Naive thymus-derived CD4-positive, alpha-beta T cell (primary cell): ENCODE data around the gene TMEM88. TPM values are rescaled to one million over a fixed set of nuclear protein-coding genes. Genes with fewer than 3 reads are reported as not detected.

ENCODE experiments used
- ATAC-seq: fragments of 150-1000 bp; cut with Tn5 transposase; 2 replicates; pipeline ENCODE4 v1.10.0; 2021; ENCODE audit warnings: mild to moderate bottlenecking, moderate library complexity
- CTCF ChIA-PET: fragments of 350-600 bp; sonication (Branson Sonifier 250); formaldehyde crosslinking; loops from one replicate; lab custom pipeline; 2021; ENCODE audit warnings: antibody characterized with exemption; lab: Charles Lee
- POLR2A ChIA-PET: fragments of 350-600 bp; sonication (Branson Sonifier 250); formaldehyde crosslinking; loops from one replicate; lab custom pipeline; 2021; ENCODE audit warnings: antibody characterized with exemption, inconsistent platforms; lab: Charles Lee
- DNase-seq, 9 donors: peaks; one replicate each; pipeline versions ENCODE4 v3.0.0 to v3.0.0-alpha.2; 2020 to 2022; ENCODE audit warnings: mixed read lengths in 1 of 9
- H3K27ac ChIP-seq: one replicate; pipeline ENCODE4 v1.7.0; 2013; ENCODE audit warnings: mild to moderate bottlenecking, low read depth, low read length, moderate library complexity
- H3K27me3 ChIP-seq, 2 donors: one replicate each; pipeline ENCODE4 v1.7.0; 2013; ENCODE audit warnings: low read length in 2 of 2, mild to moderate bottlenecking in 2 of 2, moderate library complexity in 2 of 2; ENCODE audit not compliant: control insufficient read depth in 2 of 2, insufficient read depth in 2 of 2
- H3K36me3 ChIP-seq, 3 experiments: 1 replicate in 2 of 3; 2 replicates in 1 of 3; pipeline ENCODE4 v1.7.0; 2013; ENCODE audit warnings: low read length in 3 of 3, mild to moderate bottlenecking in 3 of 3, moderate library complexity in 1 of 3; ENCODE audit not compliant: insufficient read depth in 3 of 3, control insufficient read depth in 2 of 3
- H3K4me1 ChIP-seq, 2 donors: one replicate each; pipeline ENCODE4 v1.7.0; 2013; ENCODE audit warnings: low read length in 2 of 2, mild to moderate bottlenecking in 2 of 2, moderate library complexity in 1 of 2; ENCODE audit not compliant: control insufficient read depth in 2 of 2, insufficient read depth in 2 of 2
- H3K4me3 ChIP-seq: 2 replicates; pipeline ENCODE4 v1.7.0; 2013; ENCODE audit warnings: mild to moderate bottlenecking, low read length
- H3K9me3 ChIP-seq, 3 experiments: 1 replicate in 2 of 3; 2 replicates in 1 of 3; pipeline ENCODE4 v1.7.0; 2013; ENCODE audit warnings: low read length in 3 of 3; ENCODE audit not compliant: control insufficient read depth in 2 of 3
- H3K27ac Mint-ChIP-seq, 9 donors: one replicate each; pipeline ENCODE4 v1.8.0; 2020 to 2022; ENCODE audit warnings: mixed read lengths in 9 of 9, mild to moderate bottlenecking in 8 of 9, moderate library complexity in 5 of 9, inconsistent platforms in 2 of 9
- H3K27me3 Mint-ChIP-seq, 5 donors: one replicate each; pipeline ENCODE4 v1.8.0; 2021 to 2022; ENCODE audit warnings: mixed read lengths in 5 of 5, mild to moderate bottlenecking in 1 of 5
- H3K36me3 Mint-ChIP-seq, 5 donors: one replicate each; pipeline ENCODE4 v1.8.0; 2020 to 2022; ENCODE audit warnings: mixed read lengths in 5 of 5, mild to moderate bottlenecking in 3 of 5, inconsistent platforms in 1 of 5
- H3K4me1 Mint-ChIP-seq, 7 donors: one replicate each; pipeline ENCODE4 v1.8.0; 2020 to 2022; ENCODE audit warnings: mixed read lengths in 7 of 7, mild to moderate bottlenecking in 3 of 7, inconsistent platforms in 1 of 7
- H3K4me3 Mint-ChIP-seq, 10 donors: one replicate each; pipeline ENCODE4 v1.8.0; 2020 to 2022; ENCODE audit warnings: mild to moderate bottlenecking in 10 of 10, mixed read lengths in 10 of 10, moderate library complexity in 6 of 10, inconsistent platforms in 2 of 10
- H3K9me3 Mint-ChIP-seq, 11 donors: one replicate each; pipeline ENCODE4 v1.8.0; 2020 to 2022; ENCODE audit warnings: mixed read lengths in 11 of 11, mild to moderate bottlenecking in 4 of 11, inconsistent platforms in 1 of 11, moderate library complexity in 1 of 11
- intact Hi-C, 2 donors: fragments of 100-400 bp; cut with micrococcal nuclease; formaldehyde crosslinking; loops; one replicate each; pipeline ENCODE4 v1.15.1; 2023
- polyA plus RNA-seq, 2 donors: library from polyadenylated mRNA; unstranded; fragments of 300-500 nt; fragmentation: Illumina TruSeq; gene quantifications; one replicate each; pipeline ENCODE4 v1.2.3, GENCODE V29; 2021
- total RNA-seq, 6 experiments: library from RNA in 5 of 6; stranded (reverse) in 5 of 6; gene quantifications; 1 replicate in 5 of 6; 2 replicates in 1 of 6; pipeline ENCODE4 v1.2.3 and lab custom pipeline; 2021 to 2026

Gene TMEM88
- total and polyA plus RNA-seq, 7 experiments from 2014 or later: 0.70 to 32.7 (median 11.6) TPM; not detected in 2

- POLR2A ChIA-PET: no interaction called here
- intact Hi-C loops: loop anchor here (1.0 to 10.0 kb wide), 9 partner anchors 11 to 235 kb away; partner anchors contain the start of genes KDM6B (in 1 of the 2) and NAA38 (in 1 of the 2)
- H3K27me3 Mint-ChIP-seq: peaks cover 0 to 15% (median 0%) of the 10 kb centered on the region in 5 donors
These were observed 32.7 kb upstream of the TMEM88 start for GRCh38 chr17:7822126-7822525.

GRCh38 chr17:7823581-7824001, 31.3 kb upstream of the TMEM88 start:
- ChIA-PET CTCF (interaction anchor here (0.6 to 2.2 kb wide), 10 partner anchors 9 to 293 kb away, joined by 3 to 8 read pairs (median 4); partner anchors contain the start of genes CYB5D1 and NAA38), POLR2A (interaction anchor here (0.6 kb wide), 1 partner anchor 20 kb away, joined by 3 read pairs; no protein-coding TSS in a partner anchor)
- H3K36me3 Mint-ChIP-seq: no peaks in the 10 kb centered on the region
- H3K27ac ChIP-seq: no peak overlapping the region
- intact Hi-C loops: loop anchor here in 1 of 2 donors (10.0 kb wide), 1 partner anchor 79 kb away; no protein-coding TSS in a partner anchor
- no peaks in the 10 kb centered on the region for H3K4me1 ChIP-seq
- H3K4me3 Mint-ChIP-seq: no peak overlapping the region
- H3K27me3 Mint-ChIP-seq: peaks cover 0 to 23% (median 0%) of the 10 kb centered on the region in 5 donors
- DNase-seq (no peak), ATAC-seq (no peak)
- peaks cover 0 to 5% (median 0%) of the 10 kb centered on the region in 7 donors for H3K4me1 Mint-ChIP-seq
- no peaks in the 10 kb centered on the region for H3K9me3 Mint-ChIP-seq
- no peaks in the 10 kb centered on the region for H3K27me3 ChIP-seq
- peak overlapping the region in 1 of 9 donors; percentile 38 for H3K27ac Mint-ChIP-seq
- H3K36me3 ChIP-seq: no peaks in the 10 kb centered on the region
- H3K4me3 ChIP-seq: no peak overlapping the region
- no peaks in the 10 kb centered on the region for H3K9me3 ChIP-seq

More at GRCh38 chr17:7822126-7822525, 32.7 kb upstream of the TMEM88 start:
- H3K9me3 ChIP-seq: no peaks in the 10 kb centered on the region
- no peaks in the 10 kb centered on the region for H3K36me3 Mint-ChIP-seq
- DNase-seq: no peak
- no peak overlapping the region for H3K27ac ChIP-seq
- peak overlapping the region in 1 of 9 donors; percentile 10 for H3K27ac Mint-ChIP-seq
- no peak for ATAC-seq
- H3K4me1 Mint-ChIP-seq: peaks cover 0 to 5% (median 0%) of the 10 kb centered on the region in 7 donors
- H3K36me3 ChIP-seq: no peaks in the 10 kb centered on the region
- H3K4me1 ChIP-seq: no peaks in the 10 kb centered on the region
- no peak overlapping the region for H3K4me3 ChIP-seq
- H3K4me3 Mint-ChIP-seq: no peak overlapping the region
- H3K27me3 ChIP-seq: no peaks in the 10 kb centered on the region
- CTCF ChIA-PET: interaction anchor here (1.0 to 2.2 kb wide), 5 partner anchors 11 to 219 kb away, joined by 3 to 9 read pairs (median 5); no protein-coding TSS in a partner anchor
- H3K9me3 Mint-ChIP-seq: no peaks in the 10 kb centered on the region

- POLR2A ChIA-PET: interaction anchor here (0.8 to 1.7 kb wide), 3 partner anchors 11 to 161 kb away, joined by 3 to 7 read pairs (median 3); partner anchors contain the start of gene NAA38
- Mint-ChIP-seq H3K9me3 (no peaks in the 10 kb centered on the region), H3K36me3 (no peaks in the 10 kb centered on the region), H3K27me3 (peaks cover 0 to 26% (median 0%) of the 10 kb centered on the region in 5 donors), H3K27ac (peak overlapping the region in 2 of 9 donors; percentile 23 to 38), H3K4me1 (peaks cover 0 to 5% (median 0%) of the 10 kb centered on the region in 7 donors), H3K4me3 (no peak overlapping the region)
- DNase-seq (no peak), ATAC-seq (no peak)
- H3K27ac ChIP-seq: no peak overlapping the region
- no peaks in the 10 kb centered on the region for H3K27me3 ChIP-seq
- no peak overlapping the region for H3K4me3 ChIP-seq
- CTCF ChIA-PET: interaction anchor here (0.7 to 2.2 kb wide), 8 partner anchors 9 to 74 kb away, joined by 3 to 8 read pairs (median 4); partner anchors contain the start of genes CYB5D1 and NAA38
- intact Hi-C loops: loop anchor here in 1 of 2 donors (10.0 kb wide), 1 partner anchor 79 kb away; no protein-coding TSS in a partner anchor
- H3K4me1 ChIP-seq: no peaks in the 10 kb centered on the region
- no peaks in the 10 kb centered on the region for H3K36me3 ChIP-seq
- no peaks in the 10 kb centered on the region for H3K9me3 ChIP-seq
These were observed 30.6 kb upstream of the TMEM88 start for GRCh38 chr17:7824021-7824924.

GRCh38 chr17:7825206-7825990, 29.5 kb upstream of the TMEM88 start:
- no peak for DNase-seq
- Mint-ChIP-seq H3K36me3 (no peaks in the 10 kb centered on the region), H3K27ac (peak overlapping the region in 1 of 9 donors; percentile 23), H3K27me3 (peaks cover 0 to 32% (median 0%) of the 10 kb centered on the region in 5 donors), H3K4me3 (no peak overlapping the region), H3K9me3 (no peaks in the 10 kb centered on the region), H3K4me1 (peaks cover 0 to 5% (median 0%) of the 10 kb centered on the region in 7 donors)
- Histone ChIP-seq H3K4me1 (no peaks in the 10 kb centered on the region), H3K27me3 (no peaks in the 10 kb centered on the region), H3K9me3 (no peaks in the 10 kb centered on the region), H3K4me3 (no peak overlapping the region), H3K36me3 (no peaks in the 10 kb centered on the region), H3K27ac (no peak overlapping the region)
- intact Hi-C loops: loop anchor here in 1 of 2 donors (10.0 kb wide), 1 partner anchor 81 kb away; no protein-coding TSS in a partner anchor
- ChIA-PET CTCF (interaction anchor here (0.5 to 1.5 kb wide), 4 partner anchors 16 to 204 kb away, joined by 3 to 4 read pairs (median 4); no protein-coding TSS in a partner anchor), POLR2A (interaction anchor here (0.9 to 1.7 kb wide), 3 partner anchors 10 to 32 kb away, joined by 3 to 7 read pairs (median 4); partner anchors contain the start of gene NAA38)
- ATAC-seq: peak; percentile 47

- H3K4me1 Mint-ChIP-seq: peaks cover 0 to 21% (median 6%) of the 10 kb centered on the region in 7 donors
- CTCF ChIA-PET: interaction anchor here (1.2 to 1.6 kb wide), 2 partner anchors 11 to 26 kb away, joined by 3 to 4 read pairs; partner anchors contain the start of gene NAA38
- H3K27me3 ChIP-seq: no peaks in the 10 kb centered on the region
- intact Hi-C loops: loop anchor here in 1 of 2 donors (10.0 kb wide), 2 partner anchors 616 to 786 kb away; partner anchors contain the start of genes ACADVL, DLG4 and SLC16A11
- no peak overlapping the region for H3K4me3 Mint-ChIP-seq
- H3K9me3 Mint-ChIP-seq: peaks cover 0 to 6% (median 0%) of the 10 kb centered on the region in 11 donors
- no peak overlapping the region for H3K27ac ChIP-seq
- ATAC-seq: no peak
- no peaks in the 10 kb centered on the region for H3K36me3 Mint-ChIP-seq
- POLR2A ChIA-PET: interaction anchor here (5.7 to 9.7 kb wide), 2 partner anchors 13 to 21 kb away, joined by 86 to 89 read pairs; no protein-coding TSS in a partner anchor
- H3K4me1 ChIP-seq: peaks cover 4 to 5% of the 10 kb centered on the region in 2 donors
- H3K36me3 ChIP-seq: peaks cover 0 to 3% (median 0%) of the 10 kb centered on the region in 3 experiments
- H3K4me3 ChIP-seq: no peak overlapping the region
- no peaks in the 10 kb centered on the region for H3K9me3 ChIP-seq
- peaks cover 0 to 51% (median 0%) of the 10 kb centered on the region in 5 donors for H3K27me3 Mint-ChIP-seq
- H3K27ac Mint-ChIP-seq: peak overlapping the region in 2 of 9 donors; percentile 38 to 45
- no peak for DNase-seq
These were observed 24.2 kb upstream of the TMEM88 start for GRCh38 chr17:7830616-7831015.
